ENCODE data around the gene PSAP. TPM values are rescaled to one million over a fixed set of nuclear protein-coding genes. Genes with fewer than 3 reads are reported as not detected.

Gene PSAP
- total and polyA plus RNA-seq, 2 experiments from 2014 or later, result 151 to 391 TPM

DNA sequence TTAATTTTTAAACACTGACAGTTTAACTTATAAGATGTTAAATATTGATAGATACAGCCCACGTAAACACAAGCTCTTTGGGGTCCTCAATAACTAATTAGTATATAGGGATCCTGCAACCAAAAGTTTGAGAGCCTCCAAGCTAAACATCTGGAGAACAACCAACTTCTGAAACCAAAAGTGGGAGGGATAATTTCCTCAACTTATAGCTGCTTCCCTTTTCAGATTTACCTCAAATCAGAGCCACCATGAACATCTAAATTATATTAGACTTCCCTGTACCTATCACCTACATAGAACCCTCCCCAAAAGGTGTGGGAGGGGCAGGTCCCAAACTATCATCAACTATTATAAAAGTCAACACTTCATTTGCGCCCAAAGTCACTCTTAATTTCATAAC is 8.6 kb downstream of the PSAP start:
- H3K27ac Mint-ChIP-seq, result no peak overlapping the region
- peaks cover 46% of the 10 kb centered on the region for H3K4me1 Mint-ChIP-seq
- Histone ChIP-seq H3K79me2 (replicated peaks; ENCODE audit: insufficient read depth) (peaks cover 96% of the 10 kb centered on the region), H3K27me3 (ENCODE audit: insufficient read depth) (no peaks in the 10 kb centered on the region), H3K27ac (ENCODE audit: low read depth) (no peak overlapping the region), H3K4me2 (no peak overlapping the region), H4K20me1 (replicated peaks; ENCODE audit: insufficient read depth) (peaks cover 81% of the 10 kb centered on the region), H3K9me2 (ENCODE audit: insufficient read depth) (no peaks in the 10 kb centered on the region), H2AFZ (no peak overlapping the region), H3K36me3 (ENCODE audit: insufficient read depth) (no peaks in the 10 kb centered on the region), H3F3A (replicated peaks; ENCODE audit: low read depth) (no peaks in the 10 kb centered on the region; the same call in 1 of the 2 replicates), H3K4me3 (no peak overlapping the region), H3K4me1 (ENCODE audit: insufficient read depth) (peaks cover 39% of the 10 kb centered on the region)
- H3K4me3 Mint-ChIP-seq, result no peak overlapping the region
- DNase-seq (ENCODE audit: low spot score), result no peak
- TF ChIP-seq EZH2 (IDR thresholded peaks at IDR 0.05; ENCODE audit: low read depth, unreplicated experiment), result no peak
- TF ChIP-seq ZNF331 (CRISPR knock-in tag; IDR thresholded peaks at IDR 0.05; ENCODE audit: low read depth), result no peak
- no peak for TF ChIP-seq JUNB (IDR thresholded peaks at IDR 0.05; ENCODE audit: unreplicated experiment)
- TF ChIP-seq CREB1 (CRISPR knock-in tag; IDR thresholded peaks at IDR 0.05; ENCODE audit: low read depth), result no peak
- TF ChIP-seq, protein P1, sequence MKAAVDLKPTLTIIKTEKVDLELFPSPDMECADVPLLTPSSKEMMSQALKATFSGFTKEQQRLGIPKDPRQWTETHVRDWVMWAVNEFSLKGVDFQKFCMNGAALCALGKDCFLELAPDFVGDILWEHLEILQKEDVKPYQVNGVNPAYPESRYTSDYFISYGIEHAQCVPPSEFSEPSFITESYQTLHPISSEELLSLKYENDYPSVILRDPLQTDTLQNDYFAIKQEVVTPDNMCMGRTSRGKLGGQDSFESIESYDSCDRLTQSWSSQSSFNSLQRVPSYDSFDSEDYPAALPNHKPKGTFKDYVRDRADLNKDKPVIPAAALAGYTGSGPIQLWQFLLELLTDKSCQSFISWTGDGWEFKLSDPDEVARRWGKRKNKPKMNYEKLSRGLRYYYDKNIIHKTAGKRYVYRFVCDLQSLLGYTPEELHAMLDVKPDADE (IDR thresholded peaks at IDR 0.05), result no peak
- no peak for TF ChIP-seq CTCF (conservative IDR thresholded peaks at IDR 0.05; ENCODE audit: low read depth in 2 of 2)
- TF ChIP-seq EZH2phosphoT487 (IDR thresholded peaks at IDR 0.05; ENCODE audit: unreplicated experiment), result no peak
- TF ChIP-seq, protein P2, sequence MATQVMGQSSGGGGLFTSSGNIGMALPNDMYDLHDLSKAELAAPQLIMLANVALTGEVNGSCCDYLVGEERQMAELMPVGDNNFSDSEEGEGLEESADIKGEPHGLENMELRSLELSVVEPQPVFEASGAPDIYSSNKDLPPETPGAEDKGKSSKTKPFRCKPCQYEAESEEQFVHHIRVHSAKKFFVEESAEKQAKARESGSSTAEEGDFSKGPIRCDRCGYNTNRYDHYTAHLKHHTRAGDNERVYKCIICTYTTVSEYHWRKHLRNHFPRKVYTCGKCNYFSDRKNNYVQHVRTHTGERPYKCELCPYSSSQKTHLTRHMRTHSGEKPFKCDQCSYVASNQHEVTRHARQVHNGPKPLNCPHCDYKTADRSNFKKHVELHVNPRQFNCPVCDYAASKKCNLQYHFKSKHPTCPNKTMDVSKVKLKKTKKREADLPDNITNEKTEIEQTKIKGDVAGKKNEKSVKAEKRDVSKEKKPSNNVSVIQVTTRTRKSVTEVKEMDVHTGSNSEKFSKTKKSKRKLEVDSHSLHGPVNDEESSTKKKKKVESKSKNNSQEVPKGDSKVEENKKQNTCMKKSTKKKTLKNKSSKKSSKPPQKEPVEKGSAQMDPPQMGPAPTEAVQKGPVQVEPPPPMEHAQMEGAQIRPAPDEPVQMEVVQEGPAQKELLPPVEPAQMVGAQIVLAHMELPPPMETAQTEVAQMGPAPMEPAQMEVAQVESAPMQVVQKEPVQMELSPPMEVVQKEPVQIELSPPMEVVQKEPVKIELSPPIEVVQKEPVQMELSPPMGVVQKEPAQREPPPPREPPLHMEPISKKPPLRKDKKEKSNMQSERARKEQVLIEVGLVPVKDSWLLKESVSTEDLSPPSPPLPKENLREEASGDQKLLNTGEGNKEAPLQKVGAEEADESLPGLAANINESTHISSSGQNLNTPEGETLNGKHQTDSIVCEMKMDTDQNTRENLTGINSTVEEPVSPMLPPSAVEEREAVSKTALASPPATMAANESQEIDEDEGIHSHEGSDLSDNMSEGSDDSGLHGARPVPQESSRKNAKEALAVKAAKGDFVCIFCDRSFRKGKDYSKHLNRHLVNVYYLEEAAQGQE (IDR thresholded peaks at IDR 0.05; ENCODE audit: unreplicated experiment), result no peak
- TF ChIP-seq POLR2AphosphoS5 (IDR thresholded peaks at IDR 0.05; ENCODE audit: low read depth), result no peak
- TF ChIP-seq ZNF462 (CRISPR knock-in tag; IDR thresholded peaks at IDR 0.05), result no peak
- TF ChIP-seq NANOG (IDR thresholded peaks at IDR 0.05; ENCODE audit: borderline replicate concordance), result no peak
- peaks cover 14% of the 10 kb centered on the region for H3K27me3 Mint-ChIP-seq (ENCODE audit: insufficient read depth, low read depth, poor library complexity)
- no peaks in the 10 kb centered on the region for H3K36me3 Mint-ChIP-seq (ENCODE audit: low read depth)
- no peak for ATAC-seq
- H3K9me3 Mint-ChIP-seq, result no peaks in the 10 kb centered on the region
